Measurements from ENCODE around the gene SLC32A1.
A peak's percentile ranks its signal among the peaks of the same experiment; 100 is the strongest.

Gene SLC32A1

GRCh38 chr20:38723848-38724625 lies at the start of gene SLC32A1:
SLC32A1 (plus strand) TSS chr20:38724486; CDS start chr20:38724725, 239 bp downstream.
- DNase-seq: no peak

GRCh38 chr20:38674765-38675133 lies 49.5 kb upstream of the SLC32A1 start:
- no peak for DNase-seq

GRCh38 chr20:38676576-38676975 lies 47.7 kb upstream of the SLC32A1 start:
- DNase-seq: no peak

- DNase-seq: no peak
Measured at GRCh38 chr20:38680500-38681306, 43.6 kb upstream of the SLC32A1 start.

GRCh38 chr20:38685271-38685670 lies 39.0 kb upstream of the SLC32A1 start:
- DNase-seq: no peak

GRCh38 chr20:38685853-38686473 lies 38.3 kb upstream of the SLC32A1 start:
- DNase-seq: no peak

- peak; percentile 13 for DNase-seq
Measured at GRCh38 chr20:38692436-38693411, 31.6 kb upstream of the SLC32A1 start.

GRCh38 chr20:38697306-38697705 lies 27.0 kb upstream of the SLC32A1 start:
- no peak for DNase-seq

- no peak for DNase-seq
Measured at GRCh38 chr20:38698541-38698940, 25.7 kb upstream of the SLC32A1 start.

- DNase-seq: no peak
Measured at GRCh38 chr20:38700141-38700540, 24.1 kb upstream of the SLC32A1 start.

GRCh38 chr20:38700926-38701325 lies 23.4 kb upstream of the SLC32A1 start:
- no peak for DNase-seq

GRCh38 chr20:38703526-38703925 lies 20.8 kb upstream of the SLC32A1 start:
- DNase-seq: no peak

- DNase-seq: no peak
Measured at GRCh38 chr20:38704136-38704535, 20.1 kb upstream of the SLC32A1 start.

- DNase-seq: no peak
Measured at GRCh38 chr20:38706509-38706908, 17.8 kb upstream of the SLC32A1 start.

GRCh38 chr20:38714308-38714707 lies 10.0 kb upstream of the SLC32A1 start:
- DNase-seq: no peak

- no peak for DNase-seq
Measured at GRCh38 chr20:38715646-38716045, 8.6 kb upstream of the SLC32A1 start.

- no peak for DNase-seq
Measured at GRCh38 chr20:38722683-38723016, 1.6 kb upstream of the SLC32A1 start.

- no peak for DNase-seq
Measured at GRCh38 chr20:38723017-38723847, 1.1 kb upstream of the SLC32A1 start.

GRCh38 chr20:38724626-38725147 lies 401 bp downstream of the SLC32A1 start:
- DNase-seq: no peak

- DNase-seq: no peak
Measured at GRCh38 chr20:38725148-38725901, 1.0 kb downstream of the SLC32A1 start.

All from activated effector memory CD4-positive, alpha-beta T cell treated with Interleukin-2 at 50 U/mL for 16 hours (primary cell).